Measurements from ENCODE around the gene ACAN.

Gene ACAN

GRCh38 chr15:88873786-88874185, 70.5 kb downstream of the ACAN start:
- no peak for DNase-seq (ENCODE audit: extremely low spot score, insufficient read length, low read depth)
- FAIRE-seq, result no peak

- DNase-seq (ENCODE audit: extremely low spot score, insufficient read length, low read depth) (no peak), FAIRE-seq (no peak)
Observed at GRCh38 chr15:88874275-88874674, 71.0 kb downstream of the ACAN start.

GRCh38 chr15:88874684-88875083, 71.4 kb downstream of the ACAN start:
- no peak for FAIRE-seq

GRCh38 chr15:88876573-88876972, 73.3 kb downstream of the ACAN start:
- no peak for FAIRE-seq
- DNase-seq (ENCODE audit: extremely low spot score, insufficient read length, low read depth), result no peak

More at GRCh38 chr15:88874684-88875083, 71.4 kb downstream of the ACAN start:
- no peak for DNase-seq (ENCODE audit: extremely low spot score, insufficient read length, low read depth)

GRCh38 chr15:88877415-88877814, 74.2 kb downstream of the ACAN start:
- no peak for FAIRE-seq
- no peak for DNase-seq (ENCODE audit: extremely low spot score, insufficient read length, low read depth)

- FAIRE-seq, result no peak
Observed at GRCh38 chr15:88877906-88878305, 74.7 kb downstream of the ACAN start.

GRCh38 chr15:88878720-88879184, 75.5 kb downstream of the ACAN start:
- peak; percentile 45 for FAIRE-seq
- DNase-seq (ENCODE audit: extremely low spot score, insufficient read length, low read depth), result peak; percentile 39

More at GRCh38 chr15:88877906-88878305, 74.7 kb downstream of the ACAN start:
- DNase-seq (ENCODE audit: extremely low spot score, insufficient read length, low read depth), result no peak

GRCh38 chr15:88880944-88881740, 77.9 kb downstream of the ACAN start:
- DNase-seq (ENCODE audit: extremely low spot score, insufficient read length, low read depth) (no peak), FAIRE-seq (no peak)

- DNase-seq (ENCODE audit: extremely low spot score, insufficient read length, low read depth) (no peak), FAIRE-seq (no peak)
Observed at GRCh38 chr15:88881775-88882174, 78.5 kb downstream of the ACAN start.

- FAIRE-seq (no peak), DNase-seq (ENCODE audit: extremely low spot score, insufficient read length, low read depth) (no peak)
Observed at GRCh38 chr15:88882785-88883184, 79.5 kb downstream of the ACAN start.

GRCh38 chr15:88887068-88887580, 83.9 kb downstream of the ACAN start:
- FAIRE-seq (no peak), DNase-seq (ENCODE audit: extremely low spot score, insufficient read length, low read depth) (no peak)

GRCh38 chr15:88888719-88889118, 85.5 kb downstream of the ACAN start:
- FAIRE-seq (no peak), DNase-seq (ENCODE audit: extremely low spot score, insufficient read length, low read depth) (no peak)

GRCh38 chr15:88890495-88890894, 87.3 kb downstream of the ACAN start:
- FAIRE-seq, result no peak
- DNase-seq (ENCODE audit: extremely low spot score, insufficient read length, low read depth), result no peak

- DNase-seq (ENCODE audit: extremely low spot score, insufficient read length, low read depth) (no peak), FAIRE-seq (no peak)
Observed at GRCh38 chr15:88891540-88892254, 88.5 kb downstream of the ACAN start.

GRCh38 chr15:88894348-88894818, 91.1 kb downstream of the ACAN start:
- FAIRE-seq, result peak; percentile 88
- peak; percentile 72 for DNase-seq (ENCODE audit: extremely low spot score, insufficient read length, low read depth)

GRCh38 chr15:88894819-88895767, 91.9 kb downstream of the ACAN start, which contains the start of gene HAPLN3:
TSS of gene HAPLN3 (minus strand) at chr15:88895544. CDS start at chr15:88887298, 8,246 bp downstream.
- no peak for DNase-seq (ENCODE audit: extremely low spot score, insufficient read length, low read depth)
- FAIRE-seq, result peak; percentile 52

- FAIRE-seq (no peak), DNase-seq (ENCODE audit: extremely low spot score, insufficient read length, low read depth) (no peak)
Observed at GRCh38 chr15:88896333-88897033, 93.2 kb downstream of the ACAN start.

- DNase-seq (ENCODE audit: extremely low spot score, insufficient read length, low read depth) (no peak), FAIRE-seq (no peak)
Observed at GRCh38 chr15:88897142-88897455, 93.9 kb downstream of the ACAN start.

GRCh38 chr15:88897456-88898194, 94.4 kb downstream of the ACAN start:
- DNase-seq (ENCODE audit: extremely low spot score, insufficient read length, low read depth), result no peak

More at GRCh38 chr15:88897456-88898194, 94.4 kb downstream of the ACAN start:
- FAIRE-seq, result no peak
